ENCODE measurements around the gene LIG1.
"Not testable (repeated sequence)": the region's sequence is repeated elsewhere in the genome, so short reads cannot be mapped to it uniquely, and the experiment has no call there.

LIG1 gene

DNA sequence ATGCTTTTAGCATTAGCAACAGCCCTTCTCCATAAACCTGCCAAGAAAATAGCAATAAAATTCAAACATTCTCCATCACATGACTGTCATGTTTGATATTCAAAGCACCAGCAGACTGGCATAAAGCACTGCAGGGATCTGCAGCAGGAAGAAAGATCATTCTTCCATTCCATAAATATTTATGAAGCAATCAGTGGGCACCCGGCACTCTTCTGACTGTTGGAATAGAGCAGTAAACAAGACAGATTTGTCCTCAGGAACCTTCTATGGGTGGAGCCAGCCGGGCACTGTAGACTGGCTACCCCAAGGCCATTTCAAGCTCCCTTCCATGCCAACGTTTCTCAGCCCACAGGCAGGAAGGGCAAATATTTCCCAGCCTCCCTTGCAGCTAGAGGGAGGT lies 85.1 kb downstream of the LIG1 start:
- no peak for DNase-seq (ENCODE audit: low read depth in 2 of 2)

DNA sequence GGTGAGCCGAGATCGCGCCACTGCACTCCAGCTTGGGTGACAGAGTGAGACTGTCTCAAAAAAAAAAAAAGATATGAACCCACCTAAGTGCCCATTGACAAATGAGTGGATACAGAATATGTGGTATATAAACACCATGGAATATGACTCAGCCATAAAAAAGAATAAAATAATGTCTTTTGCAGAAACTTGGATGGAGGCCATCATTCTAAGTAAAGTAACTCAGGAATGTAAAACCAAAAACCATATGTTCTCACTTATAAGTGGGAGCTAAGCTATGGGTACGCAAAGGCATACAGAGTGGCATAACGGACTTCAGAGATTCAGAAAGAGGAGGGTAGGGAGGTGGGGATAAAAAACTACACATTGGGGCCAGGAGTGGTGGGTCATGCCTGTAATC lies 89.0 kb downstream of the LIG1 start:
- no peak for DNase-seq (ENCODE audit: low read depth in 2 of 2)

DNA sequence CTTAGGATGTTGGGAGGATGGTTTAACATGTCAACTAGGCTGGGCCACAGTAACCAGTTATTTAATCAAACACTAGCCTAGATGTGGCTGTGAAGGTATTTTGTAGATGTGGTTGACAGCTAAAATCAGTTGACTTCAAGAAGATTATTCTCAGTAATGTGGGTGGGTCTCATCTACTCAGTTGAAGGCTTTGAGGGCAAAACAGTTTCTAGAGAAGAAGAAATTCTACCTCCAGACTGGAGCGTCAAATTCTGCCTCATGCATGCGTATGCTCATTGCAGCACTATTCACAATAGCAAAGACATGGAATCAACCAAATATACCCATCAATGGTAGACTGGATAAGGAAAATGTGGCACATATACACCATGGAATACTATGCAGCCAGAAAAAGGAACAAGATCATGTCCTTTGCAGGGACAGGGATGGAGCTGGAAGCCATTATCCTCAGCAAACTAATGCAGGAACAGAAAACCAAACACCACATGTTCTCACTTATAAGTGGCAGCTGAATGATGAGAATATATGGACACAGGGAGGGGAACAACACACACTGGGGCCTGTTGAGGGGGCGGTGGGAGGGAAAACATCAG lies 99.9 kb downstream of the LIG1 start:
- DNase-seq (ENCODE audit: low read depth in 2 of 2), result not testable (repeated sequence)

DNA sequence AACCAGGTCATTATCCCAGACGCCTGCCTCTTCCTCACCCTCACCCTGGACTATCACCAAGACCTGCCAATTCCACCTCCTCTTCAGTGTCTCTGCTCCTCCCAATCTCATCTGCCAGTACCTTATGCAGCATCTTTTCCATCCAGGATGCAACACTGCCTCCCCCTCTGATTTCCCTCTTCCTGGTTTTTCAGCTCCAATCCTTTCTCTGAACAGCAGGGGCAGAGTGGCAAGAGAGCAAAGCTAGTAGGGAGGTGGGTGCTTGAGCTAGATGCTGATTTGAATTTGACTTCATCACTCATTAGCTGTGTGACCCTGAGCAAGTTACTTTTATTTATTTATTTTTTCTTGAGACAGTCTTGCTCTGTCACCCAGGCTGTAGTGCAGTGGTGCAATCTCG lies 100.7 kb downstream of the LIG1 start:
- DNase-seq (ENCODE audit: low read depth in 2 of 2), result no peak

Data from fibroblast of skin of left quadriceps (primary cell).